ENCODE data around the gene LRRC18.

Gene LRRC18

DNA sequence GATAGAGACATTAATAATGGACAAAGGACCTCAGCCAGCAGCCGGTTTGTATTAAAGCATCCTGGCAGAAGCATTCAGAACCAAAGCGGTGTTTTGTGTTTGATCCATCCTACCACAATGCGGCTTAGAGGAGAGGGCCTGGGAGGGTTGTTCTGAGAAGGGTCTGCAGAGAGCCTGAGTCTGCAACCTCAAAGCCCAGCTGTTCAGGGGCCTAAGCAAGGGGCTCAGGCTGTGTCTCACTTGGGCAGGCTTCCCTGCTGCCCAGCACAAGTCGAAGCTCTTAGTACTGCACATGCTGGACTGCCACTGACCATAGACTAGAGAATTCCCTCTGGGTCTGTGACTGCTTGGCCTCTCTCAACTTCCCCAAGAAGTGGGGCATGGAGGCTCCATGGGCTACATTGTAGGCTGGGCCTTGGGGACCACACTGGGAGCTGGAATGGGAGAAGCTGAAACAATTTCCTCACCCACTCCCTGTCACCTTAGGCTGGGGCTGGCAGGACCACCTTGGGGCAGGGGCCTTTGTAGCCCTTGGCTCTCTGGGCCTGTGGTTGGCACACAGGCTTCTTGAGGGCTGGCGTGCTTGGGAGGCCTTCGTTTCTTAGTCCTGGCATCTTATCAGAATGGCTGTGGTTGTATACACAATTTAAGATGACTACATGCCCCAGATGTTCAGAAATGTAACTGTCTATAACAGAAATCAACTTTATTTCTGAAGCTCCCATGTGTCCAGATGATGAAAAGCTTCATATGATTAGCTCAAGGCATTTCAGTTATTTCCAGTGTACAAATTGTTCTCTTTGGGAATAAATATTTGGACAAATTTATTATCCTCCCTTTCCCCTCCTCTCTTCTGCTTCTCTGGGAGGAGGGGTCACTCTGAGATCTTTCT lies 44.5 kb downstream of the LRRC18 start:
- H3K9me3 ChIP-seq (ENCODE audit: severe bottlenecking), result no peaks in the 10 kb centered on the region
- no peaks in the 10 kb centered on the region for H3K27me3 ChIP-seq (ENCODE audit: insufficient read depth, poor library complexity, severe bottlenecking)
- no peaks in the 10 kb centered on the region for H3K36me3 ChIP-seq (ENCODE audit: low read depth)
- no peak for DNase-seq (ENCODE audit: low spot score)
- H3K27ac ChIP-seq (ENCODE audit: poor library complexity, severe bottlenecking), result no peak overlapping the region
- TF ChIP-seq, protein P1, sequence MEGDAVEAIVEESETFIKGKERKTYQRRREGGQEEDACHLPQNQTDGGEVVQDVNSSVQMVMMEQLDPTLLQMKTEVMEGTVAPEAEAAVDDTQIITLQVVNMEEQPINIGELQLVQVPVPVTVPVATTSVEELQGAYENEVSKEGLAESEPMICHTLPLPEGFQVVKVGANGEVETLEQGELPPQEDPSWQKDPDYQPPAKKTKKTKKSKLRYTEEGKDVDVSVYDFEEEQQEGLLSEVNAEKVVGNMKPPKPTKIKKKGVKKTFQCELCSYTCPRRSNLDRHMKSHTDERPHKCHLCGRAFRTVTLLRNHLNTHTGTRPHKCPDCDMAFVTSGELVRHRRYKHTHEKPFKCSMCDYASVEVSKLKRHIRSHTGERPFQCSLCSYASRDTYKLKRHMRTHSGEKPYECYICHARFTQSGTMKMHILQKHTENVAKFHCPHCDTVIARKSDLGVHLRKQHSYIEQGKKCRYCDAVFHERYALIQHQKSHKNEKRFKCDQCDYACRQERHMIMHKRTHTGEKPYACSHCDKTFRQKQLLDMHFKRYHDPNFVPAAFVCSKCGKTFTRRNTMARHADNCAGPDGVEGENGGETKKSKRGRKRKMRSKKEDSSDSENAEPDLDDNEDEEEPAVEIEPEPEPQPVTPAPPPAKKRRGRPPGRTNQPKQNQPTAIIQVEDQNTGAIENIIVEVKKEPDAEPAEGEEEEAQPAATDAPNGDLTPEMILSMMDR (IDR thresholded peaks at IDR 0.05; ENCODE audit: poor library complexity, severe bottlenecking), result no peak
- no peaks in the 10 kb centered on the region for H3K4me1 ChIP-seq (ENCODE audit: insufficient read depth, poor library complexity, severe bottlenecking)
- no peak for ATAC-seq (ENCODE audit: low read depth)
- H3K4me3 ChIP-seq (ENCODE audit: severe bottlenecking), result no peak overlapping the region

DNA sequence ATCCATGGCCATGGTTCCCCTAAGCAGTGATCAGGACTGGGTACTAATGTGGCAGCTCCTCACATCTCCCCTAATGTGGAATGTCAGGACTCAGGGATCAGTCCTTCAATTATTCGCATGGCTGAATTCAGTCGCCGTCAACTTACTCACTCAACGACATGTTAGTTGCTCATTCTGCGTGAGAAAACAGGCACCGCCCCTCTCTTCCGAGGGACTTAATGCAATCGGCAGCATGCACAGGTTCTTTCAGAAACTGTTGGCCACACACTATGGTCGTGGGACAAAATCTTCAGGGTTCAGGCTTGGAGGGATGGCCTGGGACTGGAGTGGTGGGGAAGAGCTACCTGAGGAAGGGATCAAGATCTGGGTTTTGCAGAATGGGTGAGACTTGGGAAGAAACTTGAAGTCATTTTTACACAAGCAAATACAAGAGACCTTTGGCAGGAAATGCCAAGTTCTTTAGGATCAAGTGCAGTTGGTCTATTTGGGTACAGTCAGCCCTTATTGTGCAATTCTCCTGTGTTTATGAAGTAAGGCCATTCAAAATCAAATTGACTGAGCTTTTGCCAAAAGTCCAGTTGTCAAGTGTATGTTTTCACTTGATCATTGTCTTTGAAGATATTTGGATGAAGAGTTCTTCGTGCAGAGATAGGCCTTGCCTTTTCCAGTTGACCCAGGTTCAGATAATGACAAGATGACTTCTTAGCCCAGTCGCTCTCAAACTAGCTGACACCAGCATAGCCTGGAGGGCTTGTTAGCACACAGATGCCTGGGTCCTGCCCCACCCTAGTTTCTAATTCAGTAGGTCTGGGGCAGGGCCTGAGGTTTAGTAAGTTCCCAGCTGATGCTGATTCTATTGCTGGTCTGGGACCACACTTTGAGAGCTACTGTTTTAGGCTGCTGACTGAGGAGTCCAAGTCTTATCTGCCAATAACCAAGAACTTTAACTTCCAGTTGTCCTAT lies 48.5 kb downstream of the LRRC18 start:
- TF ChIP-seq, protein P1 (IDR thresholded peaks at IDR 0.05; ENCODE audit: poor library complexity, severe bottlenecking), result no peak
- H3K4me1 ChIP-seq (ENCODE audit: insufficient read depth, poor library complexity, severe bottlenecking), result no peaks in the 10 kb centered on the region
- H3K36me3 ChIP-seq (ENCODE audit: low read depth), result no peaks in the 10 kb centered on the region
- ATAC-seq (ENCODE audit: low read depth) (no peak), DNase-seq (ENCODE audit: low spot score) (no peak)
- no peaks in the 10 kb centered on the region for H3K27me3 ChIP-seq (ENCODE audit: insufficient read depth, poor library complexity, severe bottlenecking)
- H3K4me3 ChIP-seq (ENCODE audit: severe bottlenecking), result no peak overlapping the region
- no peak overlapping the region for H3K27ac ChIP-seq (ENCODE audit: poor library complexity, severe bottlenecking)
- no peaks in the 10 kb centered on the region for H3K9me3 ChIP-seq (ENCODE audit: severe bottlenecking)

DNA sequence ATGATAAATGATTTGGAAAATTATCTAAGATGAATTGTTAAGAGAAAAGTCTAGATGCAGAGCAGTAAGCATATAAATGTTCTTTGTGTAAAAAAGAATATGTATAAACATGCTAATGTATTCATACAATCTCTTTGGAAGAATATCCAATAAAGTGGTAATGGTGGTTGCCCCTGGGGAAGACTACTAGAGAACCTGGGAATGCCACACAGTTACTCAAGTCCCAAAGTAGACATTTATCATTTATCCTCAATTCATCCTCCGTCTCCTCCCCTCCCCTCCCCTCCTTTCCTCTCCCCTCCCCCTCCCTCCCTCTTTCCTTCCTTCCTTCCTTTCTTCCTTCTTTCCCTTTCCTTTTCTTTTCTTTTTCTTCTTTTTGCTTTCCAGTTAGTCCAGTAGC lies 51.7 kb downstream of the LRRC18 start:
- TF ChIP-seq, protein P1 (IDR thresholded peaks at IDR 0.05; ENCODE audit: poor library complexity, severe bottlenecking), result no peak
- no peaks in the 10 kb centered on the region for H3K4me1 ChIP-seq (ENCODE audit: insufficient read depth, poor library complexity, severe bottlenecking)
- H3K9me3 ChIP-seq (ENCODE audit: severe bottlenecking), result no peaks in the 10 kb centered on the region
- DNase-seq (ENCODE audit: low spot score) (no peak), ATAC-seq (ENCODE audit: low read depth) (no peak)
- H3K27me3 ChIP-seq (ENCODE audit: insufficient read depth, poor library complexity, severe bottlenecking), result no peaks in the 10 kb centered on the region
- no peaks in the 10 kb centered on the region for H3K36me3 ChIP-seq (ENCODE audit: low read depth)
- no peak overlapping the region for H3K4me3 ChIP-seq (ENCODE audit: severe bottlenecking)
- H3K27ac ChIP-seq (ENCODE audit: poor library complexity, severe bottlenecking), result no peak overlapping the region

DNA sequence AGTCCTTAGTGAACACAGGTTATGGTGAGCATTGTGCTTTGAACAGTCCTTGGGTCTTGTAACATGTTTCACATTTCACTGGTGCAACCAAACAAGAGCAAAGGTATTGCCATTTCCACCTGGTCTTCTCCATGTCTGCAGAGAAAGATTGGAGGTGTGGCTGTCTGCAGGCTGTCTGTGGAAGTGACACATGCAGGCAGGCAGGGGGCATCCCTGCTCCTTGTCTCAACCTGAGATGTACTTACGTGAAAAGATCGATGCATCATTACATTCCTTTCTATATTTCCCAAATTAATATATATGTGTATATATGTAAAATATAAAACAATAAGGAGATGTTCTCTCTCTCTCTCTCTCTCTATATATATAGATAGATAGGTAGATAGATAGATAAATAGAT lies 54.3 kb downstream of the LRRC18 start:
- Histone ChIP-seq H3K9me3 (ENCODE audit: severe bottlenecking) (no peaks in the 10 kb centered on the region), H3K4me1 (ENCODE audit: insufficient read depth, poor library complexity, severe bottlenecking) (no peaks in the 10 kb centered on the region), H3K4me3 (ENCODE audit: severe bottlenecking) (no peak overlapping the region), H3K27ac (ENCODE audit: poor library complexity, severe bottlenecking) (no peak overlapping the region), H3K36me3 (ENCODE audit: low read depth) (no peaks in the 10 kb centered on the region), H3K27me3 (ENCODE audit: insufficient read depth, poor library complexity, severe bottlenecking) (no peaks in the 10 kb centered on the region)
- TF ChIP-seq, protein P1 (IDR thresholded peaks at IDR 0.05; ENCODE audit: poor library complexity, severe bottlenecking), result peak; percentile 45
- ATAC-seq (ENCODE audit: low read depth), result peak; percentile 60; the same call in 2 of the 3 replicates
- no peak for DNase-seq (ENCODE audit: low spot score)

Measured in RWPE2 (cell line).